Activated CD8-positive, alpha-beta memory T cell treated with anti-CD3 and anti-CD28 coated beads, Interleukin-2, amount 50 U/mL, for 1 hour (primary cell): ENCODE measurements around the gene PLCB3.

Experiments used
- DNase-seq: peaks from one replicate; pipeline ENCODE4 v3.0.0-alpha.2; 2020; ENCODE audit errors: extremely low read depth

PLCB3 gene

DNA sequence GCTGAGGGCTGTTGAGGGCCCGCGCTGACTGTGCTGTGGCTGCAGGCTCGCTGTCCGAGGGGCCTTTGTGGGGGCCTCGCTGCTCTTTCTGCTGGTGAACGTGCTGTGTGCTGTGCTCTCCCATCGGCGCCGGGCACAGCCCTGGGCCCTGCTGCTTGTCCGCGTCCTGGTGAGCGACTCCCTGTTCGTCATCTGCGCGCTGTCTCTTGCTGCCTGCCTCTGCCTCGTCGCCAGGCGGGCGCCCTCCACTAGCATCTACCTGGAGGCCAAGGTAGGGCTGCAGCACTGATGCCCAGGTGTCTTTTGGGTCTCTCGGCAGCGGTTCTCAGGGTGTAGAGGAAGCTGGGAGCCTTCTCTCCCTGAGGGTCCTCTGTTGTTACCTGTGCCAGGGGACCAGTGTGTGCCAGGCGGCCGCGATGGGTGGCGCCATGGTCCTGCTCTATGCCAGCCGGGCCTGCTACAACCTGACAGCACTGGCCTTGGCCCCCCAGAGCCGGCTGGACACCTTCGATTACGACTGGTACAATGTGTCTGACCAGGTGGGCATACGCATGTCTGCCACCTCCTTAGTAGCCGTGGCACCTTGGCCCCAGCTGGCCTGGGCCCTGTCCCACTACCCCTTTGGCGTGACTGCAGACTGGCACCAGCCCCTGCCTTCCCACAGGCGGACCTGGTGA is 36.5 kb downstream of the PLCB3 start:
- no peak for DNase-seq

DNA sequence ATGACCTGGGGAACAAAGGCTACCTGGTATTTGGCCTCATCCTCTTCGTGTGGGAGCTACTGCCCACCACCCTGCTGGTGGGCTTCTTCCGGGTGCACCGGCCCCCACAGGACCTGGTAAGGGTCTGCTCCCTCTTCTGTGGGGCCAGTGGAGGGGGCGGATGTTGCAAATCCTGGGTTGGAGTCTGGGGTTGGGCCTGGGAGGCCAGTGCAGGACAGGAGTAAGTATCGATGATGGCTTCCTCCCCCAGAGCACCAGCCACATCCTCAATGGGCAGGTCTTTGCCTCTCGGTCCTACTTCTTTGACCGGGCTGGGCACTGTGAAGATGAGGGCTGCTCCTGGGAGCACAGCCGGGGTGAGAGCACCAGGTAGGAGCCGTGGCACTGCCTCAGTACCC is 37.0 kb downstream of the PLCB3 start:
- DNase-seq, result no peak

DNA sequence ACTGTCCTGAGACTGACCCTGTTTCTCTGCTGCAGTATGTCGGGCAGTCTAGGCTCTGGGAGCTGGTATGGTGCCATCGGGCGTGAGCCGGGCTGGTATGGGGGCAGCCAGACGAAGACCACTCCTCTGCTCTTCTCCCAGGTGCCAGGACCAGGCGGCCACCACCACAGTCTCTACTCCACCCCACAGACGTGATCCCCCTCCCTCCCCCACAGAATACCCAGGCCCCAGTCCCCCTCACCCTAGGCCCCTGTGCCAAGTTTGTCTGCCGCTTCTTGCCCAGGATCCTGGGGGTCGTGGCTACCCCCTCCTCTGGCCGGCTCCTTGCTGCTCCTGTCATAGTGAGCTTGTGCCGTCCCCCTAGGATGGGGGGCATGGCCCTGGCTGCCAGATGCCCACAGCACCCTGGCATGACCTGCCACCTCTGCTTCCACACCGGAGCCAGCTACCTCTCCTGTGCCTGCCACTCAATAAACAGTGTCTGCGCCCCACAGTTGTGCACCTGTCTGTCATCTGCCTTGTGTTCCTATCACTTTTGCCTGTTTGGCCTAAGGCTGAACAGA is 37.8 kb downstream of the PLCB3 start:
- no peak for DNase-seq

DNA sequence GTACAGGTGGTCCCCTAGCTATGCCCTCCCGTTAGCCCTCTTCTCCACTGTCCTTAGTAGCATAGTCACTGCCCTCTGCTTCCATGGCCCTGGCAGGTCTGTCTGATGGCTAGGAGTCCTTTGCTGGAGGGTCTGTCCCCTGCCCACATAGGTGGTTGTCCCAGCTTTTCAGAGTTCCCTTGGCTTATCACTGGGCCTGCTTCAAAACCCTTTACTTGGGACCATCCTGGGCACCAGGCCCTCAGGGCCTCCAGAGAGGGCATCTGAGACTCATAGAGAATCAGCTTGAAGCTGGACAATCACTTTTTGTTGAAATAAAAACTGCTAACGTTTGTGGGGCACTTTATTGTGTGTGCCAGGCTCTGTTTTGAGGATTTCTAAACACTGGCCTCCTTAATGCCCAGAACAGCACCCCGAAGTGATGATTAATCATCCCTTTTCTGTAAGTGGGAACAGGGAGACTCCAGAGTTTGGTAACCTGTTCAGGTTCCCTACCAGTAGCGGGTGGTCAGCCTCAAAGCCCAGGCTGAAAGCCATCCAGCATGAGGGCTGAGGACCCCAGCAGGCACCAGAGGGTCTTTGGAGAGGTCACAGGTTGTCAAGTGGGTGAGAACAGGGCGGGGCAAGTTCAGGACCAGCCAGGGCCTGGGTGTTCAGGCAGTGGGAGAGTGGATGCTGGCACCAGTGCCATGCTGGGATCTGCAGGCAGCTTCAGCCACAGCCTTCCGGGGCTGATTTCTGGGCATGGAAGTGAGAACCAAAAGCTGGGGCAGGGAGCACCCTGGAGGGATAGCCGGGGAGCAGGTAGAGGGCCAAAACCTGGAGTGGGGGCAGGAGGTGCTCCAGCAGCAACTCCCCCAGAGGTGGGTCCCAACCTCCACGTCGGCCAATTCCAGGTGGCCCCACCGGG is 39.3 kb downstream of the PLCB3 start:
- DNase-seq, result no peak

DNA sequence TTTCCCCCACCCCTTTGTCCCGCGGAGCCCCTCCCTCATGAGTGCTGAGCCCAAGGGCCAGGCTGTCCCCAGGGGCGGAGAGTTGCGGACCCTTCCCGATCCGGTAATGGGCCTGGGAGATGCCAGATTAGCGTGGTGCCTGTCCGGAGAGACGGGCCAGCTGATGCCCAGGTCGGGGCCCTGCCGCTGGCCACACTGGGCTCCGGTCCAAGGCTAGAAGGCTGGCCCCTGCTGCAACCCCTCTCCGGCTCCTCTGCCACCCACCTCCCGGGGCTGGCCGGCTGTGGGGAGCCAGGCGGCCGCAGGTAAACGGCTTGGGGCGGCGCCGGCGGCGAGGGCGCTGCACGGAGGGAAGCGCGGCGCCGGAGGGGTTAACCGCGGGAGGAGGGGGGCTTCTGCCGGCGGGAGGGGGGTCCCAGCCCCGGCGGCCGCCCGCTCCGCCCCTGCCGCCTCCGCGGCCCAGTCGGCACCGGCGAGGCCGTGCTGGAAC is 40.0 kb downstream of the PLCB3 start, which contains the start of gene KCNK4:
Gene KCNK4, plus strand, starts transcription at position 41 of the 490 bp plus-strand sequence. CDS start 1,717 bp downstream, outside the sequence.
- no peak for DNase-seq

DNA sequence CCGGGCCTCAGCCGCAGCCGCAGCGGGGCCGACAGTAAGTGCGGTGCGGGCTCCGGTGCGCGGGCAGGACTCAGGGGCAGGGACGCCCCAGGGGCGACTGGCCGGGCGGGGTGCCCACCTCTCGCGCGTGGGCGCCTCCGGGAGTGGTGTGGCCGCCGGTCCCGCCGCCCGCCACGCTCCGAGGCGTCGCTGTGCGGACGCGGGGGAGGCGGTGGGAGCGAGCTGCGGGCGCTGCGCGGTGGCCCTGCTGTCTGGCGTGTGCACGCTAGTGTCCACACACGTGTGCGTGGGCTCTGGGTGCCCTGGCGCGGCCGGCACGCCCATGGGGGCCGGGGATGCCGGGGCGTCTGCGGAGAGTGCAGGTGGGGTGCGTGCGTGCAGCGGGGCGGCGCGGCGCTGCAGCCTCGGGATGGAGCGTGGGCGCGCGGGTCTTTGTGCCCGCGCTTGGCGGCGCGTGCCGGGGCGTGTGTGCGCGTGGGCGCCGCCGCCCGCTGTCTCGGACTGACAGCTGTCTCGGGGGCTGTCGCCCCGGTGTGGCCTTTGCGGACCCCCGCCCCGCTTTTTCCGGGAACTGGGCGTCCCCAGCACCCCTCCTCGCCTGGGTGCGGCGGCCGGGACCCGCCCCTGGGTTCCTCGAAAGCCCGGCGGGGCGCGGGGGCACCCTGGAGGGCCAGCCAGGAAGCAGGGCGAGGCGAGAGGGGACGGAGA is 40.6 kb downstream of the PLCB3 start:
- no peak for DNase-seq

DNA sequence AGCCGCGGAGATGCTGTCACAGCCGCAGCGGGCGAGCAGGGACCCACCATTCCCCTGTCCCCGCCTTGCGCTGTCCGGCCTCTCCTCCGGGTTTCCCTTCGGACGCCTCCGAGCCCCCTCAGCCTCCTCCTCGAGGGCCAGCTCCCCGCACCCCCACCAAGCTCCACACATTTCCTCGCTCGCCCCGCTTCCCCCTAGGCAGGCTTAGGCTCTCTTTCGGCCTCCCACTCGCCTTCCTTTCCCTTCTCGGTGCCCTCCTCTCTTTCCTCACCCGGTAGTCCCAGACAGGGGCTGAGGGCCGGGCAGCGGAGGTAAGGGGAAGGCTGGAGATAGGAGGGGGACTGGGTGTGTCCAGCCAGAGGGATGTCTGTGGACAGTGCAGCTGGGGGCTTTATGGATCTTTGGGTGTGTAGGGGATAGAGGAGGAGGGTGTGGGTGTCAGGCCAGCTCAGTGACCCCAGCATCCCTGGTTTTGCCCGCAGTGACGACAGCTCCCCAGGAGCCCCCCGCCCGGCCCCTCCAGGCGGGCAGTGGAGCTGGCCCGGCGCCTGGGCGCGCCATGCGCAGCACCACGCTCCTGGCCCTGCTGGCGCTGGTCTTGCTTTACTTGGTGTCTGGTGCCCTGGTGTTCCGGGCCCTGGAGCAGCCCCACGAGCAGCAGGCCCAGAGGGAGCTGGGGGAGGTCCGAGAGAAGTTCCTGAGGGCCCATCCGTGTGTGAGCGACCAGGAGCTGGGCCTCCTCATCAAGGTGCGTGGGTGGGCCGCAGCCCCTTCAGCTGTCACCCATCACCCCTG is 41.3 kb downstream of the PLCB3 start:
- no peak for DNase-seq

DNA sequence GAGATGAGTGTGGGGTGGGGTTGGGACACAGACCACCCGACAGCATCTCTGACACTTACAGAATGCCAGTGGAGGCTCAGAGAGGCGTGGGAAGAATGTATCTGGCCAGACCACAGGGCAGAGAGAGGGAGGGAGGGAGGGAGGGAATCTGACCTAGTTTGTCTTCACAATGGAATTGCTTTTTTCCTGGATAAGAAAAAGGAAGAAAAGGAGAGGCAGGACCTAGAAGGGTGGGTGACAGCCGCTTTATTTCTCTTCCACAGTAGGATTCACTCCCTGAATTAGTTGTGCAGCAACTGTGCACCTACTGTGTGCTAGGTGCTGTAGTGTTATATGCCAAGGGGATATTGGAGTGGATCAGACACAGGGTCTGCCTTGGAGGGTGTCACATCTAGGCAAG is 43.4 kb downstream of the PLCB3 start:
- DNase-seq, result no peak

DNA sequence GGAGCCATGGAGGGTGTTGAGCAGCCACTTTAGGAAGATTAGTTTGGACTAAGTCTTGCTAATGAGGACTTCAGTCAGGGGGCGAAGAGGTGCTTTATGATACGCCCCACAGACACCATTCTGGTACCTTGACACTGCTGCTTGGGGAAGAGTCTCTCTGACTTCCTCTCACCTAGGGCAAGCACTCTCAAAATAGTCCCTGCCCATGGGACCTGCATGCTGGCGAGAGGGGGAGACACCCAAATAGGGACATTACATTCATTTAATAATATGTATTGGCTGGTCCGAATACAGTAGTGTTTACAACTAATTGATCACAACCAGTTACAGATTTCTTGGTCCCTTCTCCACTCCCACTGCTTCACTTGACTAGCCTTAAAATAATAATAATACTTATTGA is 44.4 kb downstream of the PLCB3 start:
- DNase-seq, result no peak

DNA sequence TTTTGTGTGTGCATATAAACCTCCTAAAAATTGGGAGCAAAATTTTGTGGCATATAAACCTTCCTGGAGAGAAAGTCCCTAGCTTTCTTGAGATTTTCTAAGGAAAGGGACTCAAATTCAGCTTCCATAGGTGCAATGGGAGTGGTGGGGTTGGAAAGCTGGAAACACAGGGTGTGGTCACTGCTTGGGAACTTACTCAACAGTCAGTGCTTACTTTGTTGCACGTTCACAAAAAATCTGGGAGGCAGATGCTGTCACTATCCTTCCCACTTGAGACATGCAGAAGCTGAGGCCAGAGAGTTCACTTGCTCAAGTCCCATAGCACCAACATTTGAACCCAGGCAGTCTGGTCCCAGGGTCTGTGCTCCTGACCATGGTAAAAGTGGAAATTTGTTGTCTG is 44.9 kb downstream of the PLCB3 start:
- no peak for DNase-seq

DNA sequence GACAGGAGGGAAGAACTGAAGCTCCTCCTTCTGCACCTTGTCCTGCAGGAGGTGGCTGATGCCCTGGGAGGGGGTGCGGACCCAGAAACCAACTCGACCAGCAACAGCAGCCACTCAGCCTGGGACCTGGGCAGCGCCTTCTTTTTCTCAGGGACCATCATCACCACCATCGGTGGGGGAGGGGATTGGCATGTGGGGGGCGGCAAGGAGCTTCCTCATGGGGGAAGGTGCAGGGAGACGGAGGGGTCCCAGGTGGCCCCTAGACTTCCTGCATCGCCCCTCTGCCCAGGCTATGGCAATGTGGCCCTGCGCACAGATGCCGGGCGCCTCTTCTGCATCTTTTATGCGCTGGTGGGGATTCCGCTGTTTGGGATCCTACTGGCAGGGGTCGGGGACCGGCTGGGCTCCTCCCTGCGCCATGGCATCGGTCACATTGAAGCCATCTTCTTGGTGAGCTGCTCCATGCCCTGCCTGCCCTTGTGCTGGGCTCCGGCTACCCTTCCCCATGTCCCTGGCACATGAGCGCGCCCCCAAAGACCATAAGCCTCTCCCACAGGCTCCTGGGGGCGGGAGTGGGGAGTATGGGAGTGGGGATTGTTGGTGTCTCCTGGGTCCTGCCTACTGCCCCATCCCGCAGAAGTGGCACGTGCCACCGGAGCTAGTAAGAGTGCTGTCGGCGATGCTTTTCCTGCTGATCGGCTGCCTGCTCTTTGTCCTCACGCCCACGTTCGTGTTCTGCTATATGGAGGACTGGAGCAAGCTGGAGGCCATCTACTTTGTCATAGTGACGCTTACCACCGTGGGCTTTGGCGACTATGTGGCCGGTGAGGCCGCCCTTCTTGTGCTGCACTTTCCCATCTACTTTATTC is 45.7 kb downstream of the PLCB3 start:
- no peak for DNase-seq

DNA sequence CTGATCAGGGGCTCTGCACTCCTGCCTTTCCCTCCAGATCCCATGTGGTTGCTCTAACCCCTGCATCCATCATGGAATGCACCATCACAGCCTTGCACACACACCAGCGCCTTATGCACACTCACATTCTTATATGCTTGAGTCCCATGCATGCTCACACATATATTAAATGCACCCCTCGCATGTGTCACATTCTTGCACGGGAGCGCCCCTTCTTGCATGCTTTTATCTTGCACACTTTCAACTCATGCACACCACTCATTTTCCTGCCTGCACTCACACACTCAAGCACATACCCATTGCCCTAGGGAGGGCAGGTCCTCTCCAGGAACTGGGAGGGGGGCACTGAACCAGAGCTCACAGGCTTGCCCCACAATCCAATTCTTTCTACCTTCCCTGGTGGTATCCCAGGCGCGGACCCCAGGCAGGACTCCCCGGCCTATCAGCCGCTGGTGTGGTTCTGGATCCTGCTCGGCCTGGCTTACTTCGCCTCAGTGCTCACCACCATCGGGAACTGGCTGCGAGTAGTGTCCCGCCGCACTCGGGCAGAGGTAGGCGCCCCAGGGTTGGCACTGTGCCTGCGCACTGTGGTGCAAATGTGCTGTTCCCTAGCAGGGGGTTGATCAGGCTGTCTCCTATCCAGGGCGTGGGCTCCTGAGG is 46.5 kb downstream of the PLCB3 start:
- DNase-seq, result no peak

DNA sequence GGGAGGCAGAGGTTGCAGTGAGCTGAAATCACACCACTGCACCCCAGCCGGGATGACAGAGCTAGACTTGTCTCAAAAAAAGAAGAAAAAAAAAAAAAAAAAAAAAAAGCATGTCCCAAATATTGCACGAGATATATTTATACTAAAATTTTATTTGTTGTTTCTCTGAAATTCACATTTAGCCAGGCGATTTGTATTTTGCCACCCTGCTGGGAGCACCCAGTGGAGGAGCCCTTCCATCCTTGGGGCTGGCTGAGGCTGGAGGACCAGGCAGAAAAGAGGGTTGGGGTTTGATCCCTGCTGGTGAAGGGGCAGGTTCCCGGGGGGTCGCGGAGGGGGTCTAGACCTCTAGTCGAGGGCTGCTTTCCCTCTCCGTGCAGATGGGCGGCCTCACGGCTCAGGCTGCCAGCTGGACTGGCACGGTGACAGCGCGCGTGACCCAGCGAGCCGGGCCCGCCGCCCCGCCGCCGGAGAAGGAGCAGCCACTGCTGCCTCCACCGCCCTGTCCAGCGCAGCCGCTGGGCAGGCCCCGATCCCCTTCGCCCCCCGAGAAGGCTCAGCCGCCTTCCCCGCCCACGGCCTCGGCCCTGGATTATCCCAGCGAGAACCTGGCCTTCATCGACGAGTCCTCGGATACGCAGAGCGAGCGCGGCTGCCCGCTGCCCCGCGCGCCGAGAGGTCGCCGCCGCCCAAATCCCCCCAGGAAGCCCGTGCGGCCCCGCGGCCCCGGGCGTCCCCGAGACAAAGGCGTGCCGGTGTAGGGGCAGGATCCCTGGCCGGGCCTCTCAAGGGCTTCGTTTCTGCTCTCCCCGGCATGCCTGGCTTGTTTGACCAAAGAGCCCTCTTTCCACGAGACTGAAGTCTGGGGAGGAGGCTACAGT is 47.9 kb downstream of the PLCB3 start:
- DNase-seq, result no peak

DNA sequence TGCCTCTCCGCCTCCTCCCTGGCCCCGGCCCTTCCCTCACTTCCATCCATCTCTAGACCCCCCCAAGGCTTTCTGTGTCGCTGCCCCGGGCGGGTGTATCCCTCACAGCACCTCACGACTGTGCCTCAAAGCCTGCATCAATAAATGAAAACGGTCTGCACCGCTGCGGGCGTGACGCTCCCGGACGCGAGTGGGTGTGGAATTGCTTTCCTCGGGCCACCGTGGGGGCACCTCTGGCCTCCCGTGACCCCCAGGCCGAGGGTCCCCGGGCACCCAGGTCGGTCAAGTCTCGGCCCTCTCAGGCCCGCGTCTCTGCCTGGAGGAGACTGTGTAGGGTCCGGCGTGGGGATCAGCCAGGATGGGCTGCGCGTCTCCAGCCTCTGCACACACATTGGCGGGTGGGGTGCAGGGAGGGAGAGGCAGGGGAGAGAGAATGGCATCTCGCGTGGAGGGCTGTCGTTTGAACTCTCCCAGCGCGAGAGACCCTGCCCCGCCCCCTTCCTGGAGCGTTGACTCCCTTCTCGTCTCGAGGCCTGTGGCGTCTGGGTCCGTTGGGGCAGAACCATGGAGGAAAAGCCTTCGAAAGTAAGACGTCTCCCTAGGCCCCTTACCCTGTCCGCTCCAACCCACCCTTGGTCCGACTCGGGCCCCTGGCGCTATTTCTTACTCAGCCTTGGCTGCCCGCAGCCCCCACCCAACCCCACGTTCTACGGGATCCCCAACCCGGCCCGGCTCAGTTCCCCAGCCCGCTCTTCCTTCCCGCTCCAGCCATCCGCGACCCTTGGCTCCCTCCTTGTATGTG is 48.7 kb downstream of the PLCB3 start, which contains the start of gene CATSPERZ:
Gene CATSPERZ, plus strand, starts transcription at position 512 of the 802 bp plus-strand sequence. Its CDS starts 53 bp downstream, at position 565.
- no peak for DNase-seq

DNA sequence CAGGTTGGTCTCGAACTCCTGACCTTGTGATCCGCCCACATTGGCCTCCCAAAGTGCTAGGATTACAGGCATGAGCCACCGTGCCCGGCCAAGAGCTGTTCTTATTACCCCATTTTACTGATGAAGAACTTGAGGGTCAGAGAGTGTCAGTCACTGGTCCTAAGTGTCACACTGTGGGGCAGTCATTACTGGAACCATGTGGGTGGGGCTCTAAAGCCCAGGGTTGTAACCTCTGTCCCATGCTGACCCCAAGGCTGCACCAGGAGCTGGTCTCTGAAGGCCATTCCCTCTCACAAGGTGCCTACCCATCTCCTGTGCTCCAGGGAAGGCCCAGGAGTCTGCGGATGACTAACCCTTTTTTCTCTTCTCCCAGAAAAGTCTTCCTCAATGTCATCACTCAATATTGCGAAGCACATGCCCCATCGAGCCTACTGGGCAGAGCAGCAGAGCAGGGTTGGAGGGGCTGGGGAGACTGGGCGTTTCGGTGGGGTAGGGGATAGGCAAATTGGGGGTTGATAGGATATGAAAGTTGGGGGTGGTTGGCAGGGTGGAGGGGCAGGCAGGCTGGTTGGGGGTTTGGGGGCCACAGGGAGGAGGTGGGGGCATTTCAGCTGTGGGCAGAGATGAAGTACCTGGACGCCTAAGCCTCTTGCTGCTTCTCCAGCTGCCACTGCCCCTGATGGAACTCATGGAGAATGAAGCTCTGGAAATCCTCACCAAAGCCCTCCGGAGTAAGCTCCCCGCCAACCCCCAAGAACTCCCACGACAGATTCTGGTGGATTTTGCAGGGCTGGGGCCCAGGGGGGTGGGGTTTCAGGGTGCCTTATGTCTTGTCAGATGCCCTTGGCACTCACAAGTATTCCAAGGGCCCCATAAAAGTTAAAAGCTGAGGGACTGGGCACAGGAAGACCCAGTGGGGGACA is 52.0 kb downstream of the PLCB3 start:
- no peak for DNase-seq

DNA sequence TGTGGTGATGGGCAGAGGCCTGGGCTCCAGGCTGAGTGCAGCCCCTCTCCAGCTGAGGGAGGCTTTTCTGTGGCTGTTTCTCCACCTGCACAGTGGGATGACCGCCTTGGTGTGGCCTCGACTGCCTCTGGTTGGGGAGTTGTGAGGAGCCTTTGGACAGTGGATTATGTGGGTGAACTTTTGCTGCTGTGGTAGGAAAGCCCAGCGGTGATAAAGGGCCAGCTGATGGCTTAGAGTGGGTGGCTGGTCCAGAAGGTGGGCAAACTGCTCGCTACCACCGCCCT is 52.6 kb downstream of the PLCB3 start:
- DNase-seq, result no peak
